ENCODE measurements around the gene ZNF628. TPM values are rescaled to one million over a fixed set of nuclear protein-coding genes. Genes with fewer than 3 reads are reported as not detected.

ZNF628 gene
- total and polyA plus RNA-seq, 12 donors, result 2.5 to 7.8 (median 4.8) TPM

DNA sequence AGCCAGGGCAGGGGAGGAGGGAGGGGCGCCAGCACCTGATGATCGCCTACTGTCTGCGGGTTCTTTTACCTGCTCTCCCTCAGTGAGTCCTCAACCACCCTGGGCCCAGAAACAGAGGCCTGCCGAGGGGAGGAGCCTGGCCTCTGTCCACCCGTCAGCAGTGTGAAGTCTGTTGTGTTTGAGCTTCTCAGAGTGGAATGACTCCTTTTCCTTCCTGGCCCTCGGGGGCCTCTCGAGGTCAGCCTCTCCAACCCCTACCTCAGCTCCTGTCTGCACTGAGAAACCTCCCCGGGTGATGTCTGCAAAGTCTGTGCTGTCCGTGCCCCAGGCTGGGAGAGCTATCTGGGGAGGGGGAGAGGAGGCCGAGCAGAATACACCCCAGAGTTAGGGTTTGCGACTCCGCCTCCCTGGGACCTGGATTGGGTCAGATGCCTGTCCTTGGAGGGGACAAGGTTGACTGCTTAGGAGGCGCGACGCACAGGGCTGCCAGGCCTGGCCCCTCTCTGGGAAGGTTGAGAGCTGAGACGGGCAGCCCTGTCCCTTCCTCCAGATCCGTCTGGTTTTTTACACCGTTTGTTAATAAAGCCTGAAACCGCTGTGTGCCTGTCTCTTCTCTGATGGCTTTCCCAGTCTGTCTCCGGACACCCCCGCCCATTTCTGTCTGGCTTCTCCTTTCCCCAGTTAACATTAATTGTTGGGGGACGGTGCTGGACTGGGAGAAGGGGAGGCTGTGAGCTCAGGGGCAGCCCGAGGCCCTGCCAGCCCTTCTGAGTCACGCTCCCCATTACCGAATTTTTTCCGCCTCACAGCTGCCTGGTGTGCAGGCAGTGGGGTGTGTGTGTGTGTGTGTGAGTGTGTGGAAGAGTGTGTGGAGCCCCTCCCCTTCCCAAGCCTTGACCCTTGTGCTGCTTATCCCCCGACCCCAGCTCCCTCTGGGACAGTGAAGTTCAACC is 10.8 kb downstream of the ZNF628 start:
- 34 to 39% methylated on average over 27 of the region's 27 CpGs for WGBS, 2 donors
- Histone ChIP-seq H3K9me3 (no peaks in the 10 kb centered on the region), H3K4me1 (peaks cover 27 to 60% (median 46%) of the 10 kb centered on the region in 9 donors), H3K27ac (peak overlapping the region; percentile 78 to 95 (median 88)), H3K4me3 (peak overlapping the region in 6 of 10 donors; percentile 9 to 31 (median 26)), H3K27me3 (peaks cover 0 to 4% (median 0%) of the 10 kb centered on the region in 7 donors), H3K36me3 (peaks cover 0 to 13% (median 6%) of the 10 kb centered on the region in 9 donors)
- TF ChIP-seq, protein P1, sequence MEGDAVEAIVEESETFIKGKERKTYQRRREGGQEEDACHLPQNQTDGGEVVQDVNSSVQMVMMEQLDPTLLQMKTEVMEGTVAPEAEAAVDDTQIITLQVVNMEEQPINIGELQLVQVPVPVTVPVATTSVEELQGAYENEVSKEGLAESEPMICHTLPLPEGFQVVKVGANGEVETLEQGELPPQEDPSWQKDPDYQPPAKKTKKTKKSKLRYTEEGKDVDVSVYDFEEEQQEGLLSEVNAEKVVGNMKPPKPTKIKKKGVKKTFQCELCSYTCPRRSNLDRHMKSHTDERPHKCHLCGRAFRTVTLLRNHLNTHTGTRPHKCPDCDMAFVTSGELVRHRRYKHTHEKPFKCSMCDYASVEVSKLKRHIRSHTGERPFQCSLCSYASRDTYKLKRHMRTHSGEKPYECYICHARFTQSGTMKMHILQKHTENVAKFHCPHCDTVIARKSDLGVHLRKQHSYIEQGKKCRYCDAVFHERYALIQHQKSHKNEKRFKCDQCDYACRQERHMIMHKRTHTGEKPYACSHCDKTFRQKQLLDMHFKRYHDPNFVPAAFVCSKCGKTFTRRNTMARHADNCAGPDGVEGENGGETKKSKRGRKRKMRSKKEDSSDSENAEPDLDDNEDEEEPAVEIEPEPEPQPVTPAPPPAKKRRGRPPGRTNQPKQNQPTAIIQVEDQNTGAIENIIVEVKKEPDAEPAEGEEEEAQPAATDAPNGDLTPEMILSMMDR (IDR thresholded peaks at IDR 0.05), result no peak
- DNase-seq, result peak in 1 of 2 donors; percentile 89
- intact Hi-C loops (cut with DNase I), result no loop called here
- peak; percentile 20 to 81 (median 63) for ATAC-seq

DNA sequence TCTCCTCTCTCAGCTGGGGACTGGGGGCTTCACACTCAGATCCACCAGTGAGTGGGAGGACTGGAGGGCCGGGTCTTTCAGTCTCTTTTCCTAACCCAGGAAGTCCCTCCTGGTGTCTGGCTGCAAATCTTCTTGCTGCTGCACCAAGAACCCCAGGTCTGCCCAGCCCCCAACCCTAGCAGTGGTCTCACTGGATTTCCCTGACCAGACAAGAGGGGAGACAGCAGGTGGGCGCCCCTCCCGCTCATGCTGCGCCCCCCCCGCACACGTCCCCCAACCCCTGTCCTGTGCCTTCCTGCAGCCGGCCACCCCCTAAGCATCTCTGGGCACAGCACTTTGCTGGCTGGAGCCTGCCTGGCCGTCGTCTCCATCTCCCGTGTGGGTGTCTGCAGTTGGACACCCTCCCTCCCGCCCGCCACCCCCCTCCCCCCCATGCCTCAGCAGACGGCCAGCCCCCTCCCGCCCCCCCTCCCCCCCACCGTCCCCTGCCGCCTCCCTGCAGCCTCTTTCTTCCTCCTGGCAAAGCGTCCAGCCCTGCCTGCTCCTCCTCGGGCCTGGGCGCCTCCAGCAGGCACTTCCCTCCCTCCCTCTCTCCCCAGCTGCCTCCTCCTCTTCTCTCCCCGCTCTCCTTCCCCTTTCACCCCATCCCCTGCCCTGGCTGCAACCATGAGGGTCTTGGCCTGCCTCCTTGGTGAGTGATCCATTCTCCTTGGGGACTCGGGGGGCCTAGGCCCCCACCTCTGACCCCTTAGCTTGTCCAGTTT is 11.7 kb downstream of the ZNF628 start, which contains the start of gene SSC5D:
Gene SSC5D, plus strand, starts transcription at position 513 of the 764 bp plus-strand sequence. Its CDS starts 154 bp downstream, at position 667.
- intact Hi-C loops (cut with DNase I), result no loop called here
- Histone ChIP-seq H3K4me3 (peak within 1 kb of the TSS in 6 of 10 donors; percentile 9 to 38 (median 30)), H3K27ac (peak within 1 kb of the TSS; percentile 78 to 95 (median 88)), H3K9me3 (no peaks in the 10 kb centered on the region), H3K4me1 (peaks cover 28 to 67% (median 50%) of the 10 kb centered on the region in 9 donors), H3K27me3 (peaks cover 0 to 9% (median 4%) of the 10 kb centered on the region in 7 donors), H3K36me3 (peaks cover 0 to 5% (median 0%) of the 10 kb centered on the region in 9 donors)
- ATAC-seq (peak in 5 of 8 donors; percentile 5 to 18 (median 7)), DNase-seq (peak in 1 of 2 donors; percentile 61)
- TF ChIP-seq, protein P1 (IDR thresholded peaks at IDR 0.05), result no peak
- 15 to 17% methylated on average over 15 to 17 of the region's 21 CpGs for WGBS, 2 donors

DNA sequence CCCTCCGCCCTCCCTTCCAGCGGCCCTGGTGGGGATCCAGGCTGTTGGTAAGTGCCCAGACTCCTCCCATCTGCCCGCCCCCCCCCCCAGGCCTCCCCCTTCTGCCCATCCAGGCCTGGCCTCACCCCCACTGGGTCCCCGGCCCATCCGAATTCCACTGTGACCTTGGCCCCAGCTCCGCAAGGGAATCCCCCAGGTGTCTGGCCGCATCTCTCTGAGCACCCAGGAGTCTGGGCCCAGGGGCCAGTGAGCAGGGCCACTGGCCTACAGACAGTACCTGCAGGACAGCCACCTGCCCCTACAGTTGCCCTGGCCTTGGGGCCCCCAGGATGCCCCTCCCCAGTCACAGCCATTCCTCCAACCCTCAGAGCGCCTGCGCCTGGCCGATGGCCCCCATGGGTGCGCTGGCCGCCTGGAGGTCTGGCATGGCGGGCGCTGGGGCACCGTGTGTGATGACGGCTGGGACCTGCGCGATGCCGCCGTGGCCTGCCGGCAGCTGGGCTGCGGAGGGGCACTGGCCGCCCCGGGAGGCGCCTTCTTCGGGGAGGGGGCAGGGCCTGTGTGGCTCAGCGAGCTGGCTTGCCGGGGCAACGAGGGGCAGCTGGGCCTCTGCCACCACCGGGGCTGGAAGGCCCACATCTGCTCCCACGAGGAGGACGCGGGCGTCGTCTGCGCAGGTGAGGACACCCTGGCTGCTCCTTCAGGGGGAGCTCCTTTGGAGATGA is 12.7 kb downstream of the ZNF628 start:
- 70 to 75% methylated on average over 34 to 36 of the region's 36 CpGs for WGBS, 2 donors
- peak overlapping the region in 1 of 10 donors; percentile 30 for H3K4me3 ChIP-seq
- no peaks in the 10 kb centered on the region for H3K9me3 ChIP-seq
- intact Hi-C loops (cut with DNase I), result no loop called here
- H3K36me3 ChIP-seq, result no peaks in the 10 kb centered on the region
- TF ChIP-seq, protein P1 (IDR thresholded peaks at IDR 0.05), result no peak
- peaks cover 30 to 65% (median 51%) of the 10 kb centered on the region in 9 donors for H3K4me1 ChIP-seq
- ATAC-seq (no peak), DNase-seq (no peak)
- H3K27me3 ChIP-seq, result peaks cover 0 to 19% (median 4%) of the 10 kb centered on the region in 7 donors
- peak overlapping the region in 8 of 10 donors; percentile 10 to 86 (median 38) for H3K27ac ChIP-seq

Measured in heart right ventricle (tissue), 16 donors.